ENCODE measurements around the gene RNU6-1. TPM values are rescaled to one million over a fixed set of nuclear protein-coding genes. Genes with fewer than 3 reads are reported as not detected.

The RNU6-1 gene
- total RNA-seq, 2 experiments from 2014 or later: not detected

DNA sequence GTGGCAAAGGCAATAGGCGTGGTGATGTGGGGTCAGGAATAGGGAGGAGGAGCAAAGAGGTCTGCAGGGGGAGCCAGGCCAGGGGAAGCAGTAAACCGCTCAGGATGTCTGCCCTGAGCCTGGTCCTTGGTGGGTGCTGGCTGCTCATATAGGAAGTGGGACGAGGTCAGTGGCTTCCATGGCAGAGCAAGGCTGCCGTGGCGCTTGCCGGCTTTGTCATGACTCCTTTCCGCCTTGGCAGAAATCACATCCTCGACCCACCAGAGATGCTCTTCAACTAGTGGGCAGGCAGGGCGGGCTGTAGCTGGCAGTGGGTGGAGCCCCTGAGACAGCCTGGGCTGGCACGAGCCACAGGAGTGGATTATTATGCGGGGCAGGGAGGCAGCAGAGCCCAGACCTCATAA lies 27.6 kb downstream of the RNU6-1 start:
- peaks cover 11% of the 10 kb centered on the region for H3K27me3 Mint-ChIP-seq
- POLR2A ChIA-PET: no interaction called here
- intact Hi-C loops (cut with micrococcal nuclease): no loop called here
- no peaks in the 10 kb centered on the region for H3K4me1 Mint-ChIP-seq (ENCODE audit: low read depth)
- H3K36me3 Mint-ChIP-seq: peaks cover 5% of the 10 kb centered on the region
- CTCF ChIA-PET: no interaction called here
- H3K27ac Mint-ChIP-seq: no peak overlapping the region
- no peak for DNase-seq
- H3K9me3 Mint-ChIP-seq: no peaks in the 10 kb centered on the region
- no peak overlapping the region for H3K4me3 Mint-ChIP-seq

DNA sequence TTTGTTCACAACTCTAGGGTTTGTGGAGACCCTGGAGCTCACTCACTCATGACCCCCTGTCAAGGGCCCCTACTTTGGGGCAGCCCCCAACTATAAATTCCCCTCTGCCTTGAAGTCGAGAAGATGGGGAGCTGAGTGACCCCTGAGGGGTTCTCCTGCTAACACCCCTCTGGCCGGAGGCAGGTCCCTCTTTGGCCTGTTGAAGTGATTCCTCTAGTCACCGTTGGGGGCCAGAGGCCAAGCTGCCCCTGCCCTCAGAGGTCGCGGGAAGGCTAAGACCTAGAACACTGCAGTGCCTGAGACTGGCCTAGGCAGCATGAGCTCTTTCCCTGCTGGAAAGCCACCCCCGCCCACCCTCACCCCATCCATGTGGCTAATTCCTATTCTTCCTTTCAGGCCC lies 30.0 kb downstream of the RNU6-1 start:
- H3K27ac Mint-ChIP-seq: no peak overlapping the region
- CTCF ChIA-PET: no interaction called here
- H3K9me3 Mint-ChIP-seq: no peaks in the 10 kb centered on the region
- no peak overlapping the region for H3K4me3 Mint-ChIP-seq
- POLR2A ChIA-PET: no interaction called here
- H3K4me1 Mint-ChIP-seq (ENCODE audit: low read depth): no peaks in the 10 kb centered on the region
- no peak for DNase-seq
- H3K27me3 Mint-ChIP-seq: no peaks in the 10 kb centered on the region
- peaks cover 5% of the 10 kb centered on the region for H3K36me3 Mint-ChIP-seq
- intact Hi-C loops (cut with micrococcal nuclease): no loop called here

DNA sequence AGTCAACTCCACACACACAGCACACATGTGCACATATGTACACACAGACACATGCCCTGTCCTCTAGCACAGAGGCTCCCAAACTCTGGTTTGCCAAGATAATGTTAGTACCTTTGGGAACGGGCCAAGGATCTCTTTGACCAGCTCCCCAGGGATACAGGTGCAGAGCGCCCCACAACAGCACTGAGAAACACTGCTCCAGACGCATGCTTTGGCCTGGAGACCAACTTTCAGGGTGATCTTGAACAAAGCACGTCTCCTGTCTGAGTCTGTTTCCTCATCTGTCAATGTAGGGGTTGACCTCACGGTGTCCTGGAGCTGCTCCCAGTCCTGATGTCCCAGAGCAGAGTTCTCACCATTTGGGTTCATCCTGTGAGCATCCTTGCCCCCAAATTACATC lies 30.4 kb downstream of the RNU6-1 start:
- intact Hi-C loops (cut with micrococcal nuclease): no loop called here
- DNase-seq: no peak
- Mint-ChIP-seq H3K4me1 (ENCODE audit: low read depth) (no peaks in the 10 kb centered on the region), H3K27ac (no peak overlapping the region), H3K9me3 (no peaks in the 10 kb centered on the region), H3K36me3 (peaks cover 5% of the 10 kb centered on the region), H3K4me3 (no peak overlapping the region), H3K27me3 (no peaks in the 10 kb centered on the region)
- POLR2A ChIA-PET: no interaction called here
- CTCF ChIA-PET: no interaction called here

DNA sequence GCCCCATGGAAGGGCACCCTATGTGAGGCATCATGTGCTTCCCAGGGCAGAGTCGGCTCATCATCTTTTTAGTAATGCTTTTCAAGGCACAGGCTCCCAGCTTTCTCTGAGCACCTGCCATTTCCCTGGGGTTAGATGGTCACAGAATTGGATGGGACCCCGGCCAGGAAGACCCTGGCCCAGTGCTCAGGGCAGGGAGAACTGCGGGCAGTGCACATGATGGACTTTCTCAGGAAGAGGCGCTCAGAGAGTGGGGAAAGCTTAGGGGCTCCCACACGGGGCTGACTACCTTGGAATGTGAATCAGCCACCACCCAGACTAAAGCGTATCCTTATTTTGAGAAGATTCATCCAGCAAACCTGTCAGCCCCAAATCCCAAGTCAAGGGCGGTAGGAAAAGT lies 31.0 kb downstream of the RNU6-1 start:
- CTCF ChIA-PET: no interaction called here
- intact Hi-C loops (cut with micrococcal nuclease): no loop called here
- Mint-ChIP-seq H3K9me3 (no peaks in the 10 kb centered on the region), H3K4me1 (ENCODE audit: low read depth) (no peaks in the 10 kb centered on the region), H3K36me3 (peaks cover 5% of the 10 kb centered on the region), H3K27ac (no peak overlapping the region), H3K27me3 (no peaks in the 10 kb centered on the region), H3K4me3 (no peak overlapping the region)
- POLR2A ChIA-PET: no interaction called here
- DNase-seq: no peak

DNA sequence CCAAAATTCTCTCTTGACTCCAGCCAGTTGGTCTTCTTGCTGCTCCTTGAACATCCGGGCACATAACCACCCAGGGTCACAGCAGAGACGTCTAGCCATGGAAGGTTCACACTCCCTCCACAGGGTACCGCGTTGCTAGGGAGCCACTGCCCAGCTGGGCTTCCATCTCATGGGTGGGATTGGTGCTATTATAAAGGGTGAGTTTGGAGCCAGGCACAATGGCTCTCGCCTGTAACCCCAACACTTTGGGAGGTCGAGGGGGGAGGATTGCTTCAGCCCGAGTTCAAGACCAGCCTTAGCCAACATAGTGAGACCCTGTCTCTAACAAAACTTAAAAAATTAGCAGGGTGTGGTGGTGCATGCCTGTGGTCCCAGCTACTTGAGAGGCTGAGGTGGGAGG lies 32.0 kb downstream of the RNU6-1 start:
- DNase-seq: no peak
- Mint-ChIP-seq H3K36me3 (peaks cover 5% of the 10 kb centered on the region), H3K4me3 (no peak overlapping the region), H3K9me3 (no peaks in the 10 kb centered on the region), H3K27me3 (no peaks in the 10 kb centered on the region), H3K4me1 (ENCODE audit: low read depth) (no peaks in the 10 kb centered on the region), H3K27ac (no peak overlapping the region)
- ChIA-PET CTCF (no interaction called here), POLR2A (no interaction called here)
- intact Hi-C loops (cut with micrococcal nuclease): no loop called here

DNA sequence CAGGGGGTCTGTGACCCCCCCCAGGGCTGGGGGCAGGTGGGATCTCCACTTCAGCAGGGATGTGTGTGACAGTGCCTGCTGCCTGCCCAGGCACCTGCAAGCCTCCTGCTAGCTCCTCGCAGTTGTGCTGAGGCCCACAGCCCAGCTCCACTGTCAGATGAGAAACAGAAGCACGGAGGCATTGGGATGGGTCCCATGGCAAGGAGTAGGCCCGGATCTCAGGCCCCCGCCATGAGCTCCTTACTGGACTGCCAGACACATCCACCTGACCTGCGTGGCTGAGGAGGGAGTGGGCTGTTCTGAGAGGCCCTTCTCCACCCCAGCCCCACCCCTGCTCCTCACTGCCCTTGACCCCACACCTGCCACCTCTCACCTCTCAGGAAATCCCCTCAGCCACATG lies 32.7 kb downstream of the RNU6-1 start:
- ChIA-PET POLR2A (no interaction called here), CTCF (no interaction called here)
- Mint-ChIP-seq H3K27me3 (no peaks in the 10 kb centered on the region), H3K9me3 (no peaks in the 10 kb centered on the region), H3K27ac (no peak overlapping the region), H3K4me3 (no peak overlapping the region), H3K36me3 (peaks cover 5% of the 10 kb centered on the region), H3K4me1 (ENCODE audit: low read depth) (no peaks in the 10 kb centered on the region)
- intact Hi-C loops (cut with micrococcal nuclease): no loop called here
- DNase-seq: no peak

DNA sequence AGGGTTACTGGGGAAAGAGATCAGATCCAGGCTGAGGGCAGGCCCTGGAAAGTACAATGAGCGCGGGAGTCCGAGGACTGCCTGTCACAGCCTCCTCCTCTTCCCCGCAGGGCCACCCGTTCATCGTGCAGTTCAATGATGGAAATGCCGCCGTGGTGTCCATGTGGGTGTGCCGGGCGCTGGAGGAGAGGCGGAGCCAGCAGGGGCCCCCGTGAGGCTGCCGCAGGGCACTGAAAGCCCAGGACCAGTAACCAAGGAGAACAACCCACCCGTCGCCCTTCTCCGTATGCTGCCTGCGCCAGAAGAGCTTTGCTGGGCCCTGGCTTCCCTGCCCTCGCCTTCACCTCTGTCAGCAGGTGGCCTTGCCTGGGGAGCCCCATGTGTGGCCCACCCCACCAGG lies 33.3 kb downstream of the RNU6-1 start:
- ChIA-PET POLR2A (no interaction called here), CTCF (no interaction called here)
- no peak for DNase-seq
- Mint-ChIP-seq H3K27ac (no peak overlapping the region), H3K4me1 (ENCODE audit: low read depth) (no peaks in the 10 kb centered on the region), H3K27me3 (no peaks in the 10 kb centered on the region), H3K9me3 (no peaks in the 10 kb centered on the region), H3K36me3 (peaks cover 5% of the 10 kb centered on the region), H3K4me3 (no peak overlapping the region)
- intact Hi-C loops (cut with micrococcal nuclease): no loop called here

DNA sequence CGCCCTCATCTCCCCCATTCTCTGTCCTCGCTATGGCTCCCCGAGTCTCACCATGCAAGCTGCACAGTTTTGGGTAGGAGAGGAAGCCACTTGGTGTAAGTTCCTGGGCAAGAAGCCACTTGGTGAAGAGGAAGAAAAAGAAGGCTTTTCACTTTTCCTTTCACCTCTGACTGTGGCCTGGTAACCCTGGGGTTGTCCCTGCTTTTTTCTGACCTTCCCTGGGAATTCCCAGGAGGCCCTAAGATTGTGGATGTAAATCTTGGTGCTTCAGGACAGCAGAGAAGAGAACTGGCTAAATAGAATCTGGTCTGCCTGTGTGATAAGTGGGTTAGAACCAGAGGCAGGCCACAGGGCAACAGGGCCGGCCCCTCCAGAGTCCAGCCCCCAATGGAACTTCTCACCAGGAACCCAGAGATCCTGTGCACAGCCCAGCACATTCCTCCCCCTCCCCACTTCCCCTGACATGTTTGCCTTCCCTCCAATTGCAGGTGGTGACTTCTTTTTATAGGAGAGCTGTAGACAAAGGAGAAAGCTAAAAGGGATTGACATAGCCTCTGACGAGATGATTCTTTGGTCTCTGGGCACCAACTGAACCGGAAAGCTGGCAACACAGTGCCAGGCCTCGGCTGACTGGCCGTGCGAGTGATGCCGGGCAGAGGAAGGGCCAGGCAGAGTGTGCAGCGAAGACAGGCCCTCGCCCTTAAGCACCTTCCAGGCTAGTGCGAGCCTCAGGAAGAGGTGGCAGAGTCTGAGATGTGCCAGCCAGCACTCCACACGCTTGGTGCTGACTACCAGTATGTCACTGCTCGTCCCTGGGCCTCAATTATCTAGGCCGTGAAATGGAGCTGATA lies 34.0 kb downstream of the RNU6-1 start:
- no peaks in the 10 kb centered on the region for H3K27me3 Mint-ChIP-seq
- no peak overlapping the region for H3K4me3 Mint-ChIP-seq
- intact Hi-C loops (cut with micrococcal nuclease): no loop called here
- no peak for DNase-seq
- POLR2A ChIA-PET: no interaction called here
- H3K36me3 Mint-ChIP-seq: peaks cover 5% of the 10 kb centered on the region
- no peaks in the 10 kb centered on the region for H3K9me3 Mint-ChIP-seq
- CTCF ChIA-PET: no interaction called here
- H3K27ac Mint-ChIP-seq: no peak overlapping the region
- H3K4me1 Mint-ChIP-seq (ENCODE audit: low read depth): no peaks in the 10 kb centered on the region

DNA sequence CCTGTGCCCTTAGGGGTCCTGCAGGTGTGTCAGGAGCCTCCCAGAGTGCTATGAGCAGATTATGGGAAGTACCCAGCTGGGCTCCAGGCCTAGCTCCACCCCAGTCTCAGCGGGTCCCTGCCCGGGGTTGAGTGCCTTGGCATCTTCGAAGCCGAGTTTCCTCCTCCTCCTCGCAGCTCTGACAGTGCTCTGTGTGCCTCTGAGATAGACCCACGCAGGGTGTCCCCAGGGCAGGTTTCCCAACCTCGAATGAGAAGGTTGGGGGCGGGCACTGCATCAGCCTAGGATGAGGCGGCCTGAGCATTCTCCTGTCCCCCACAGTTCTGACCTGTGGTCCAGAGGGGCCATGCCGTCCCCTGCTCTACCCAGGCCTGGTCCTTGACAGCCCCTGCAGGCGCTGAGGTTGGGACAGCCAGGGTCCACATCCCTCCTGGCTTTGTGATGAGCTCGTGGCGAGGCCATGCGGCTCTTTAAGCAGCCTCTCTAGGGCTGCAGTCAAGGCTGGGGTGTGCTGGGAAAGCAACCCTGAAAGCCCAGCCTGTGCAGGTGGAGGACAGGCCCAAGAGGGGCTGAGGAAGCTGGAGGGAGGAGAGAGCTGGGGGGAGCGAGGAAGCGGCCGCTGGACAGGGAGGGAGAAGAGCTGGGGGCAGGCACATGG lies 34.7 kb downstream of the RNU6-1 start:
- H3K27me3 Mint-ChIP-seq: no peaks in the 10 kb centered on the region
- intact Hi-C loops (cut with micrococcal nuclease): no loop called here
- DNase-seq: no peak
- H3K27ac Mint-ChIP-seq: no peak overlapping the region
- H3K4me3 Mint-ChIP-seq: no peak overlapping the region
- peaks cover 5% of the 10 kb centered on the region for H3K36me3 Mint-ChIP-seq
- CTCF ChIA-PET: interaction anchor here (1.0 kb wide), 1 partner anchor 349 kb away, joined by 3 read pairs; no protein-coding TSS in a partner anchor
- H3K9me3 Mint-ChIP-seq: no peaks in the 10 kb centered on the region
- H3K4me1 Mint-ChIP-seq (ENCODE audit: low read depth): no peaks in the 10 kb centered on the region
- POLR2A ChIA-PET: no interaction called here

DNA sequence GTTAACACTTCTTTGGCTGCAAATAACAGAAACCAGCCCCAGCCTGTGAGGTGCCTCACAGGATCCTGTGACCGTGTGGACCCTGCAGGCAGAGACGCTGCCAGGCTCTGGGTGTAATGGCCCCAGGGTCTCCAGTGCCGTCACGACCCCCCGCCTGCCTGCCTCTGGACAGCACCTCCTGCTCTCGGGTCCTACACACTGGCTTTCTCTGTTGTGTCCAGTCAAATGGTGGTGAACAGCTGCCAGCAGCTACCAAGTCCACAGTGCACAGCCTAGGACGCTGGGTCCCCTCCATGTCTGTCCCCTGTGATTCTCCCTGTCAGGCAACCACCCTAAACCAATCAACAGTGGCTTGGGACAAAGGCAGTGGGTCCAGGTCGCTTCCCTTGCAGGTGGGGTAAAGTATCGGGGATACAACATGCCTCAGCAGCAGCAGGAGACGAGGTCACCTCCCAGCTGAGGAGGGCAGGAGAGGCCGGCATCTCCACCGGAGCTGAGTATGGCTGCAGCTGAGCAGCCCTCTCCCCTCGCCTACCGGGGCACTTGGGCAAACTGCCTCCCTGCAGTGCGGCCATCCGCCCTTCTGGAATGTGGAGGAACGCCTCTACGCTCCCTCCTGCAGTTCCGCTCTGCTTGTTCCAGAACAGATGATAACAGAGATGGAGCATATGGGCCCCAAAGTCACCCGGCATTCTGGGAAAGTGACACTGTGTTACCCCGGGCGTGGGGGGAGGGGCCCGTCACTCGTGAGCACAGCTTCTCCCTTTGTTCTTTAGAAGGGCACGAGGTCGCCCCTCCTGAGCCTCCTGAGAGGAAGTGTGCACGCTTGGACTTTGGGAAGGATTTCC lies 35.6 kb downstream of the RNU6-1 start:
- CTCF ChIA-PET: interaction anchor here (1.0 kb wide), 1 partner anchor 348 kb away, joined by 3 read pairs; no protein-coding TSS in a partner anchor
- DNase-seq: no peak
- H3K36me3 Mint-ChIP-seq: peaks cover 5% of the 10 kb centered on the region
- H3K4me3 Mint-ChIP-seq: no peak overlapping the region
- H3K4me1 Mint-ChIP-seq (ENCODE audit: low read depth): no peaks in the 10 kb centered on the region
- POLR2A ChIA-PET: no interaction called here
- H3K9me3 Mint-ChIP-seq: no peaks in the 10 kb centered on the region
- intact Hi-C loops (cut with micrococcal nuclease): no loop called here
- H3K27ac Mint-ChIP-seq: no peak overlapping the region
- no peaks in the 10 kb centered on the region for H3K27me3 Mint-ChIP-seq

DNA sequence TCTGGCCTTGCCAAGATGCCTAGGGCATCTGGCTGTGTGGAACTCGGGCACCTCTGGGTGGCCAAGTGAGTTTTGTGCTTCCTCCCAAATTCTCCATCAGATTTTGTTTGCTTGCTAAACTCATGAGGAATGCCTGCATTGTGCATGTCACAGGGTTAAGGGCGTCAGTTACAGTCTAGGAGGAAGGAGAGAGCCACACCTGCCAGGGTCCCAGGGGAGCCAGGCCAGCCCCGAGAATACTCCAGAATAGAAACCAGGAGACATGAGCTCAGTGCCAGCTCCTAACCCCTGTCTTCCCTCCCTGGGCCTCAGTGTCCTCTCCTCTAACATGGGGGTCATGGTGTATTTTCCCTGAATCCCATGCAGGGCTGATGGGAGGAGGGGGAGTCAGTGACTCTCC lies 36.5 kb downstream of the RNU6-1 start:
- no peak overlapping the region for H3K27ac Mint-ChIP-seq
- no peak overlapping the region for H3K4me3 Mint-ChIP-seq
- H3K4me1 Mint-ChIP-seq (ENCODE audit: low read depth): no peaks in the 10 kb centered on the region
- ChIA-PET POLR2A (no interaction called here), CTCF (no interaction called here)
- H3K36me3 Mint-ChIP-seq: peaks cover 5% of the 10 kb centered on the region
- intact Hi-C loops (cut with micrococcal nuclease): no loop called here
- no peaks in the 10 kb centered on the region for H3K27me3 Mint-ChIP-seq
- no peaks in the 10 kb centered on the region for H3K9me3 Mint-ChIP-seq
- no peak for DNase-seq

DNA sequence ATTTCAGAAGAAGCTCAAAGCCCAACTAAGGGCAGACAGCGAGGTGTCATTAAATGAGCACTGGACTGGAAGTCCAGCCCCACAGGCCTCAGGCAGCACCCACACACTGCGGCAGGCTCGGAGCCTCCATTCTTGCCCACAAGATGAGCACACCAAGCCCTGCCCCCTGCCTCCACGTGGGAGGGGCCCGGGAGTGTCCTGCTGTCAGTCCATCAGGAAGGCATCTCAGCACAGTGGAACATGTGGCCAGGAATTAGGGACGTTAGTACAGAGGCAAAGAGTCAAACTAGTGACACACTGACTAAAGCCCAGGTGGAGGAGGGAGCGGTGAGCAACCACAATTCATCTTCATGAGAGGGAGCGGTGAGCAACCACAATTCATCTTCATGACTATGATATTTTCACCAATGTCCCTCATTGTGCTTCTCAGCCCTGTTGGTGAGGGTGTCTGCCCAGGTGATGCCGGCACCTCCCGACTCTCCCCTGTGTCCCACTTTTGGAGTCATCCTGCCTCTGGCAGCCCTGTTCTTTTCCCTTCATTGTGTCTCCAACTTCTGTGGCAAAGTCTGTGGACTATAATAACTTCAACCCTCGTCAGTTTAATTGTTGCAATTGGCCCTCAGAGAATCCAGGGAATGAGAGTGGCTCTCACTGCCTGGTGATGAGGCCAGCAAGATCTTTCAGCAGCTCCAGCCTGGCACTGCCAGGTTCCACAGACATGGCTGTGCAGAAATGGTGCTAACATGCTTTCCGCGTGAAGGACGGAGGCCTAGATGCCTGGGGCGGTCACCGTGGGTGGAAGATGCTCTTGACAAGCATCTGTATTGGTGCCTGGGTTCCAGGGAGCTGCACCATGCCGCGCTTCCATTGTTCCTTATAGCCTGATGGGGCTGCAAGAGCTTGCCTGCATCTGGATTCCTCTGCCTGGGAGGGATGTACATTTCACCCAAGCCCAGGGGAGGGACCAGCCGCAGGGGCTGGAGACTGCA lies 37.6 kb downstream of the RNU6-1 start:
- H3K27ac Mint-ChIP-seq: no peak overlapping the region
- CTCF ChIA-PET: no interaction called here
- no peaks in the 10 kb centered on the region for H3K27me3 Mint-ChIP-seq
- intact Hi-C loops (cut with micrococcal nuclease): no loop called here
- POLR2A ChIA-PET: no interaction called here
- no peak for DNase-seq
- H3K9me3 Mint-ChIP-seq: no peaks in the 10 kb centered on the region
- no peaks in the 10 kb centered on the region for H3K36me3 Mint-ChIP-seq
- H3K4me3 Mint-ChIP-seq: no peak overlapping the region
- no peaks in the 10 kb centered on the region for H3K4me1 Mint-ChIP-seq (ENCODE audit: low read depth)
